Endothelial cell (in vitro differentiated cells): ENCODE data around the gene ZNF345. TPM values are rescaled to one million over a fixed set of nuclear protein-coding genes. Genes with fewer than 3 reads are reported as not detected.

Experiments
- DNase-seq: peaks from one replicate; pipeline ENCODE4 v3.0.0; 2021; ENCODE audit warnings: low spot score
- H3K27ac Mint-ChIP-seq: one replicate; pipeline ENCODE4 v1.8.0; 2021; ENCODE audit warnings: mixed read lengths, inconsistent platforms; ENCODE audit not compliant: unreplicated experiment
- H3K27me3 Mint-ChIP-seq: one replicate; pipeline ENCODE4 v1.8.0; 2021; ENCODE audit warnings: mild to moderate bottlenecking, moderate library complexity, mixed read lengths, inconsistent platforms; ENCODE audit not compliant: unreplicated experiment
- H3K36me3 Mint-ChIP-seq: one replicate; pipeline ENCODE4 v1.8.0; 2021; ENCODE audit warnings: mild to moderate bottlenecking, low read depth, mixed read lengths, inconsistent platforms; ENCODE audit not compliant: unreplicated experiment
- H3K4me1 Mint-ChIP-seq: one replicate; pipeline ENCODE4 v1.8.0; 2021; ENCODE audit warnings: mild to moderate bottlenecking, mixed read lengths, inconsistent platforms; ENCODE audit not compliant: unreplicated experiment
- H3K4me3 Mint-ChIP-seq: one replicate; pipeline ENCODE4 v1.8.0; 2021; ENCODE audit warnings: mild to moderate bottlenecking, mixed read lengths, inconsistent platforms; ENCODE audit not compliant: unreplicated experiment
- H3K9me3 Mint-ChIP-seq: one replicate; pipeline ENCODE4 v1.8.0; 2021; ENCODE audit warnings: mixed read lengths, inconsistent platforms; ENCODE audit not compliant: unreplicated experiment
- total RNA-seq: library from RNA; stranded (reverse); fragmentation: NEBNext Ultra II Directional; extraction: Animal tissue kit (Norgen Biotek cat#: 25700); gene quantifications from one replicate; pipeline ENCODE4 v1.2.1, GENCODE V29; 2021; ENCODE audit not compliant: unreplicated experiment
- TF ChIP-seq, protein P1 (sequence below): fragments of 200-600 bp; sonication (generic); IDR thresholded peaks from one replicate; pipeline ENCODE4 v1.5.0; 2021; ENCODE audit warnings: antibody characterized with exemption; ENCODE audit not compliant: unreplicated experiment

The ZNF345 gene
- total RNA-seq, 1 donor from 2014 or later = 9.6 TPM

- TF ChIP-seq, protein P1, sequence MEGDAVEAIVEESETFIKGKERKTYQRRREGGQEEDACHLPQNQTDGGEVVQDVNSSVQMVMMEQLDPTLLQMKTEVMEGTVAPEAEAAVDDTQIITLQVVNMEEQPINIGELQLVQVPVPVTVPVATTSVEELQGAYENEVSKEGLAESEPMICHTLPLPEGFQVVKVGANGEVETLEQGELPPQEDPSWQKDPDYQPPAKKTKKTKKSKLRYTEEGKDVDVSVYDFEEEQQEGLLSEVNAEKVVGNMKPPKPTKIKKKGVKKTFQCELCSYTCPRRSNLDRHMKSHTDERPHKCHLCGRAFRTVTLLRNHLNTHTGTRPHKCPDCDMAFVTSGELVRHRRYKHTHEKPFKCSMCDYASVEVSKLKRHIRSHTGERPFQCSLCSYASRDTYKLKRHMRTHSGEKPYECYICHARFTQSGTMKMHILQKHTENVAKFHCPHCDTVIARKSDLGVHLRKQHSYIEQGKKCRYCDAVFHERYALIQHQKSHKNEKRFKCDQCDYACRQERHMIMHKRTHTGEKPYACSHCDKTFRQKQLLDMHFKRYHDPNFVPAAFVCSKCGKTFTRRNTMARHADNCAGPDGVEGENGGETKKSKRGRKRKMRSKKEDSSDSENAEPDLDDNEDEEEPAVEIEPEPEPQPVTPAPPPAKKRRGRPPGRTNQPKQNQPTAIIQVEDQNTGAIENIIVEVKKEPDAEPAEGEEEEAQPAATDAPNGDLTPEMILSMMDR = no peak
- Mint-ChIP-seq H3K27ac (no peak overlapping the region), H3K36me3 (peaks cover 67% of the 10 kb centered on the region), H3K27me3 (peaks cover 3% of the 10 kb centered on the region), H3K9me3 (peaks cover 33% of the 10 kb centered on the region), H3K4me1 (no peaks in the 10 kb centered on the region), H3K4me3 (no peak overlapping the region)
- no peak for DNase-seq
Observed at GRCh38 chr19:36833430-36833829, 17.2 kb upstream of the ZNF345 start.

- H3K9me3 Mint-ChIP-seq = peaks cover 9% of the 10 kb centered on the region
- peaks cover 54% of the 10 kb centered on the region for H3K36me3 Mint-ChIP-seq
- H3K27ac Mint-ChIP-seq = no peak overlapping the region
- TF ChIP-seq, protein P1 = no peak
- peaks cover 5% of the 10 kb centered on the region for H3K27me3 Mint-ChIP-seq
- no peak overlapping the region for H3K4me3 Mint-ChIP-seq
- peaks cover 3% of the 10 kb centered on the region for H3K4me1 Mint-ChIP-seq
- no peak for DNase-seq
Observed at GRCh38 chr19:36837176-36837905, 13.3 kb upstream of the ZNF345 start.

DNA sequence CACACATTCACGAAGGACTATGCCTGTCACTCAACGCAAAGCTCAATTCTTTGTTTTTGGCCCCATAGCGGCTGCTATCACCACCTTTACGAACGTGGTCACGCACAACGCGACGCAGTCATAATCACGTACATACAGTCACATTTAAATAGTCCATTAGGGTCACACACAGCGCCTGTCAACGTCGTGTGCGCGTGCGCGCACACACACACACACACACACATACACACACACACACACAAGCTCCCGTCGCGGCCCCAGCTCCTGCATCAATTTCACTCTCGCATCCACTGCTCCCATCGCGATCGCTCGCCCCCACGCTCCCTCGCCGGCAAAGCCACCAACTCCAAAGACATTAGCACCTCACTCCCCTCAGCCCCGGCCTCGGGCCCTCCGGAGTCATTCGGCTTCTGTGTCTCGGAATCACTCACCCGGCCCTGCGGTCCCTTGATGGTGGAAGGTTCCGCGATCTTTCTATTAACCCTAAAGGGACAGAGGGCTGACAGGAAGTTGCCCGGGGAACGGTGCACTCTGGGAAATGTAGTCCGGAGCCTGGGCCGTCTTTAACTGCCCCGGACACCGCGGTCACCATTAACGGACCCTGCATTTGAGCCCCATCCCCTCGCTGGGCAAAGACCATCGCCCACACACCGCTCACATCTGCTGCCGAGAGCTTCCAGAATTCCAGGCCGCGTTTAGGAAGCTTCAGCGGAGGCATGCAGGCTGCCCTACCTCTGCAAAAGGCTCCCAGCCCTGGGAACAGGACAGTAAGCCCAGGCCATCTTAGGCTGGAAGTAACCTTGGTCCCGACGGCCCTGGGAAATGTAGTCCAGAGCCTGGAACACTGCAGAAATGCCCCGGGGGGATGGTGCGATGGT, 12.5 kb upstream of the ZNF345 start, which contains the start of gene ZNF790:
TSS of gene ZNF790 (minus strand) at position 482 of the 878 bp plus-strand sequence. CDS start 12,768 bp downstream, outside the sequence.
- Mint-ChIP-seq H3K9me3 (peaks cover 4% of the 10 kb centered on the region), H3K4me3 (no peak within 1 kb of the TSS)
- TF ChIP-seq, protein P1 = no peak

DNA sequence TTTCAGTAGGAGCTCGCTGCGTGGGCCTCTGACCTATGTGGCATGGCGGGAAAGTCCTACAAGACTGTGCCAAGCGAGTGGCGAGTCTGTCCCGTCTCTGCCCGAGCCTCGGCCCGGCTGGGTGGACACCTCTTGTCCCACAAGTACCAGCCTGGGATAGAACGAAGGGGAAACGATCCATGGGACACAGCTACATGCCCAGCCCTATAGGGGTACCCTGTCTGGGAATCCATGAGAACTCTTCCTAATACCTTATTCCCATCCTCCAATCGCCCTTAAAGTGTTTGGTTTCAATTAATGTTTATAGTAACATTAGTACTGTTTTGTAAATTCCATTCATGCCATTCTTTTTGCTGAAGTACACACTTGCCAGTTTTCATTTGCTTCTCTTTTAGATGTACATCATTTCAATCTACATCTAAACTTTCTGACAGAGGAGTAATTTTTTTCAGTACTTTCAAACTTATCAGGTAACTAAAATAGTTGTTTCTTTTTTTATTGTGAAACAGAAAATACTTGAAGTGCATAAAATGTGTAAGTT, 11.8 kb upstream of the ZNF345 start:
- Mint-ChIP-seq H3K4me3 (no peak overlapping the region), H3K36me3 (peaks cover 50% of the 10 kb centered on the region), H3K27me3 (peaks cover 5% of the 10 kb centered on the region), H3K27ac (no peak overlapping the region), H3K4me1 (peaks cover 3% of the 10 kb centered on the region), H3K9me3 (peaks cover 4% of the 10 kb centered on the region)
- TF ChIP-seq, protein P1 = no peak
- DNase-seq = no peak

More for the DNA sequence above, 12.5 kb upstream of the ZNF345 start, which contains the start of gene ZNF790:
- DNase-seq = peak; percentile 74
- Mint-ChIP-seq H3K27ac (no peak within 1 kb of the TSS), H3K27me3 (peaks cover 5% of the 10 kb centered on the region), H3K4me1 (peaks cover 3% of the 10 kb centered on the region), H3K36me3 (peaks cover 52% of the 10 kb centered on the region)
